K562 (cell line): ENCODE data around the gene HMGB2. TPM values are rescaled to one million over a fixed set of nuclear protein-coding genes. Genes with fewer than 3 reads are reported as not detected.

Experiments used
- BCOR ChIP-seq: fragments of 450-650 bp; IDR thresholded peaks from 2 replicates; pipeline ENCODE4 v1.6.1; 2016
- CBFA2T2 ChIP-seq: fragments of 450-650 bp; conservative IDR thresholded peaks from 2 replicates; pipeline ENCODE4 v1.6.1; 2017; ENCODE audit warnings: mild to moderate bottlenecking
- DACH1 ChIP-seq: fragments of 450-650 bp; IDR thresholded peaks from 2 replicates; pipeline ENCODE4 v1.6.1; 2018; ENCODE audit not compliant: partially characterized antibody
- DIDO1 ChIP-seq: fragments of 450-650 bp; IDR thresholded peaks from 2 replicates; pipeline ENCODE4 v1.6.1; 2016; ENCODE audit warnings: low read depth, missing biosample characterization, missing genetic modification characterization
- EGR1 ChIP-seq: fragments of 450-650 bp; conservative IDR thresholded peaks from 2 replicates; pipeline ENCODE4 v1.6.1; 2017; ENCODE audit warnings: mild to moderate bottlenecking
- FOXP4 ChIP-seq: sonication (generic); formaldehyde crosslinking; IDR thresholded peaks from 2 replicates; pipeline ENCODE4 v1.8.0; 2022; ENCODE audit warnings: mild to moderate bottlenecking, missing genetic modification reagents, borderline replicate concordance
- GABPA ChIP-seq: fragments of 200-800 bp; sonication (Bioruptor generic); conservative IDR thresholded peaks from 2 replicates; pipeline ENCODE4 v1.6.1; 2016; ENCODE audit warnings: low read depth, missing genetic modification characterization, missing compliant biosample characterization
- LARP7 ChIP-seq: fragments of 450-650 bp; IDR thresholded peaks from 2 replicates; pipeline ENCODE4 v1.6.1; 2016
- NFATC3 ChIP-seq: fragments of 450-650 bp; IDR thresholded peaks from 2 replicates; pipeline ENCODE4 v1.6.1; 2017; ENCODE audit warnings: mild to moderate bottlenecking
- PHF20 ChIP-seq: fragments of 450-650 bp; IDR thresholded peaks from 2 replicates; pipeline ENCODE4 v1.6.1; 2018; ENCODE audit not compliant: partially characterized antibody
- PRPF4 ChIP-seq: fragments of 200-400 bp; formaldehyde crosslinking; IDR thresholded peaks from one replicate; pipeline ENCODE4 v1.6.1; 2017; ENCODE audit warnings: low read length, low read depth, mild to moderate bottlenecking; ENCODE audit not compliant: insufficient read depth, poor library complexity, severe bottlenecking
- PTBP1 ChIP-seq: fragments of 200-400 bp; formaldehyde crosslinking; IDR thresholded peaks from 2 replicates; pipeline ENCODE4 v1.6.1; 2017; ENCODE audit warnings: low read depth, low read length
- PTRF ChIP-seq: fragments of 450-650 bp; IDR thresholded peaks from 2 replicates; pipeline ENCODE4 v1.6.1; 2016; ENCODE audit warnings: mild to moderate bottlenecking, missing genetic modification characterization, missing compliant biosample characterization
- RNF219 ChIP-seq: fragments of 250-450 bp; sonication (Bioruptor Pico); IDR thresholded peaks from 2 replicates; pipeline ENCODE4 v1.5.0; 2022; ENCODE audit warnings: mild to moderate bottlenecking
- SMAD4 ChIP-seq: fragments of 250-450 bp; sonication (Bioruptor Pico); conservative IDR thresholded peaks from 2 replicates; pipeline ENCODE4 v1.8.0; 2021; ENCODE audit warnings: inconsistent platforms, mild to moderate bottlenecking, moderate library complexity
- TARDBP ChIP-seq: fragments of 450-650 bp; IDR thresholded peaks from 2 replicates; pipeline ENCODE4 v1.6.1; 2016
- TGIF2 ChIP-seq: sonication (generic); formaldehyde crosslinking; IDR thresholded peaks from 2 replicates; pipeline ENCODE4 v1.8.1; 2022; ENCODE audit warnings: mild to moderate bottlenecking, missing genetic modification reagents, moderate library complexity
- YY1 ChIP-seq, 3 experiments: IDR thresholded peaks; 2 replicates each; pipeline ENCODE4 v1.6.1; 2011; ENCODE audit warnings: low read length in 2 of 3, mild to moderate bottlenecking in 2 of 3, moderate library complexity in 2 of 3, borderline replicate concordance in 1 of 3, control low read depth in 1 of 3, low read depth in 1 of 3; ENCODE audit not compliant: insufficient read depth in 3 of 3, insufficient replicate concordance in 2 of 3, control insufficient read depth in 1 of 3, insufficient read length in 1 of 3; ENCODE audit errors: extremely low read depth in 1 of 3
- ZNF175 ChIP-seq: fragments of 200-800 bp; sonication (Bioruptor generic); IDR thresholded peaks from 2 replicates; pipeline ENCODE4 v1.6.1; 2016; ENCODE audit warnings: low read depth, mild to moderate bottlenecking, missing genetic modification characterization, missing compliant biosample characterization
- ZNF592 ChIP-seq: fragments of 450-650 bp; IDR thresholded peaks from 2 replicates; pipeline ENCODE4 v1.6.1; 2017; ENCODE audit warnings: antibody characterized with exemption, mild to moderate bottlenecking
- polyA plus RNA-seq, 8 experiments: library from polyadenylated mRNA; depleted of rRNA in 4 of 8; stranded (reverse) in 5 of 8; unstranded in 3 of 8; fragments of >200 nt; fragmentation: Nextera tagmentation in 2 of 8; fragmentation: Illumina TruSeq in 1 of 8; extraction: Ambion mirVana in 2 of 8; extraction: Trizol in 1 of 8; gene quantifications; 2 replicates each; pipeline versions ENCODE4 v1.2.1 to v1.2.3, GENCODE V29; 2011 to 2014; ENCODE audit warnings: inconsistent platforms in 1 of 8, missing spikeins in 1 of 8
- total RNA-seq, 7 experiments: library from RNA; depleted of rRNA in 6 of 7; stranded (reverse); fragments of >200 nt in 6 of 7; fragmentation: Illumina TruSeq in 2 of 7; extraction: Trizol in 2 of 7; gene quantifications; 2 replicates each; pipeline versions ENCODE4 v1.2.1 to v1.2.3, GENCODE V29; 2011 to 2021; ENCODE audit warnings: low replicate concordance in 1 of 7

The HMGB2 gene
- total and polyA plus RNA-seq, 9 of the 15 experiments (the other 6 are each of a cell fraction or from before 2014, with no cell fraction given): 309 to 822 (median 626) TPM

GRCh38 chr4:173281406-173282255 lies 52.5 kb downstream of the HMGB2 start (continued):
- peak in 1 of 3 experiments; percentile 23 for TF ChIP-seq YY1 (IDR thresholded peaks at IDR 0.05; ENCODE audit: borderline replicate concordance in 1 of 3, control insufficient read depth in 1 of 3, extremely low read depth in 1 of 3, insufficient read depth in 3 of 3, insufficient read length in 1 of 3, insufficient replicate concordance in 2 of 3, low read depth in 1 of 3, low read length in 2 of 3)
- TF ChIP-seq PTRF (tag): no peak
- no peak for TF ChIP-seq RNF219 (CRISPR knock-in tag)
- TF ChIP-seq SMAD4 (CRISPR knock-in tag): peak; percentile 59
- no peak for TF ChIP-seq FOXP4 (CRISPR knock-in tag)
- TF ChIP-seq PRPF4: no peak
- no peak for TF ChIP-seq ZNF592
- peak; percentile 52 for TF ChIP-seq DACH1
- TF ChIP-seq PHF20: peak; percentile 13
- peak; percentile 73 for TF ChIP-seq CBFA2T2
- TF ChIP-seq LARP7: no peak
- no peak for TF ChIP-seq ZNF175
- no peak for TF ChIP-seq PTBP1
- TF ChIP-seq BCOR: no peak
- TF ChIP-seq TARDBP: no peak
- TF ChIP-seq DIDO1 (tag): no peak
- no peak for TF ChIP-seq NFATC3
- TF ChIP-seq GABPA (tag): no peak
- no peak for TF ChIP-seq EGR1
- TF ChIP-seq TGIF2 (CRISPR knock-in tag): no peak
